Loucy (cell line): ENCODE measurements around the gene TGM4.

Experiments used
- H2AFZ ChIP-seq: fragments of 200-600 bp; sonication (generic); 2 replicates; pipeline ENCODE4 v1.6.0; 2016; ENCODE audit warnings: antibody characterized with exemption, mild to moderate bottlenecking, low read length, moderate library complexity
- H3F3A ChIP-seq: fragments of 200-600 bp; 2 replicates; pipeline ENCODE4 v1.6.0; 2016; ENCODE audit warnings: antibody characterized with exemption, low read depth, mild to moderate bottlenecking
- H3K27me3 ChIP-seq: fragments of 200-600 bp; sonication (generic); 2 replicates; pipeline ENCODE4 v1.6.1; 2014; ENCODE audit warnings: low read length, mild to moderate bottlenecking; ENCODE audit not compliant: insufficient read depth, poor library complexity, severe bottlenecking
- H3K36me3 ChIP-seq: fragments of 200-600 bp; sonication (generic); 2 replicates; pipeline ENCODE4 v1.6.1; 2016; ENCODE audit warnings: low read length; ENCODE audit not compliant: insufficient read depth
- H3K4me1 ChIP-seq: fragments of 200-600 bp; sonication (generic); 2 replicates; pipeline ENCODE4 v1.5.1; 2014; ENCODE audit warnings: low read length, mild to moderate bottlenecking; ENCODE audit not compliant: insufficient read depth, poor library complexity, severe bottlenecking
- H3K4me2 ChIP-seq: fragments of 200-600 bp; sonication (generic); 2 replicates; pipeline ENCODE4 v1.6.0; 2014; ENCODE audit warnings: antibody characterized with exemption, low read length, low read depth, mild to moderate bottlenecking; ENCODE audit not compliant: poor library complexity, severe bottlenecking
- H3K4me3 ChIP-seq: fragments of 200-600 bp; sonication (generic); 2 replicates; pipeline ENCODE4 v1.5.1; 2014; ENCODE audit warnings: low read length, mild to moderate bottlenecking, mixed read lengths; ENCODE audit not compliant: poor library complexity, severe bottlenecking
- H3K79me2 ChIP-seq: fragments of 200-600 bp; sonication (generic); 2 replicates; pipeline ENCODE4 v1.6.1; 2014; ENCODE audit warnings: low read length; ENCODE audit not compliant: insufficient read depth
- H3K9ac ChIP-seq: fragments of 200-600 bp; sonication (generic); 2 replicates; pipeline ENCODE4 v1.6.0; 2014; ENCODE audit warnings: mild to moderate bottlenecking, low read depth, low read length, moderate library complexity; ENCODE audit not compliant: poor library complexity, severe bottlenecking
- H3K9me2 ChIP-seq: fragments of 200-600 bp; sonication (generic); replicated peaks from 2 replicates; pipeline ENCODE4 v1.6.1; 2016; ENCODE audit warnings: low read depth, low read length, mixed read lengths
- H3K9me3 ChIP-seq: fragments of 200-600 bp; sonication (generic); 2 replicates; pipeline ENCODE4 v1.6.1; 2014; ENCODE audit warnings: mild to moderate bottlenecking, antibody characterized with exemption, low read length, low read depth; ENCODE audit not compliant: insufficient read depth
- H4K20me1 ChIP-seq: fragments of 200-600 bp; sonication (generic); 2 replicates; pipeline ENCODE4 v1.6.0; 2014; ENCODE audit warnings: antibody characterized with exemption, low read length, mild to moderate bottlenecking; ENCODE audit not compliant: insufficient read depth, poor library complexity, severe bottlenecking
- CTCF ChIP-seq: fragments of 200-600 bp; sonication (generic); conservative IDR thresholded peaks from 2 replicates; pipeline ENCODE4 v1.5.1; 2014; ENCODE audit warnings: mild to moderate bottlenecking, antibody characterized with exemption, low read length
- EZH2phosphoT487 ChIP-seq: fragments of 200-600 bp; IDR thresholded peaks from 2 replicates; pipeline ENCODE4 v1.6.1; 2018; ENCODE audit warnings: antibody characterized with exemption, mild to moderate bottlenecking, moderate library complexity, borderline replicate concordance

Gene TGM4

DNA sequence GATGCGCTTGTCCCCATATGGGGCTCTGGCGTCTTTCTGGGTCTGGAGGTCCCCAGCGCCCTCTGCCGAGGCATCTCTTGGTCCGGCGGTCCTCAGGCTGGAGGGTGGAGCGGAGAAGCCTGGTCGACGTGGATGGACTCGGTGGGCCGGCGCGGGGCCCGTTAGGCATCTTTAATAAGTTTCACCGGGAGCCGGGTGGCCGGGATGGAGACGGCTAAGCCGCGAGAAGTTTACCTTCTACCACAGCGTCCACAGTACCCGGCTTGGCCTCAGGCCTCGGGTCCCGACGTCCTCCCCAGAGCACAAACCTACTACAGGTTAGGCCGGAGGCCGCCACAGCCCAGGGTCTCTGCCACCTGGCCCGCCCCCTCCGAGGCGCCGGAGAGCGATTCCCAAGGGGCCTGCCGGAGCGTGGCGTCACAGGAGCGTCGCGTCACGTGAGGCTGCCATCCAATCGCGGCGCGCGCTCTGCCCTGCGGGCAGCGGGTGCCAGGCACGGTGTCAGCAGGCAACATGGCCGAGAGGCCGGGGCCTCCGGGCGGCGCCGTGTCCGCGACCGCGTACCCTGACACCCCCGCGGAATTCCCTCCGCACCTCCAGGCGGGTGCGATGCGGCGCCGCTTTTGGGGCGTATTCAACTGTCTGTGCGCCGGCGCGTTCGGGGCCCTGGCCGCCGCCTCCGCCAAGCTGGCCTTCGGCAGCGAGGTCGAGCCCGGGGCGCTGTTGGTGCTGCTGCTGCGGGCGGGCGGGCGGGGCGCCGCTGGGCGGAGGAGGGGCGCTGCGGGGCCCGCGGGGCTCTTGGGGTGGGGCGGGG is 12.8 kb upstream of the TGM4 start, which contains the start of gene TMEM42:
TMEM42 (plus strand) TSS at position 501 of the 814 bp plus-strand sequence; CDS start at position 514, 13 bp downstream.
- Histone ChIP-seq H2AFZ (no peak within 1 kb of the TSS), H3K4me1 (peaks cover 11% of the 10 kb centered on the region), H3K4me3 (peak within 1 kb of the TSS; percentile 48), H3K36me3 (peaks cover 6% of the 10 kb centered on the region; the same call in 1 of the 2 replicates), H3F3A (no peaks in the 10 kb centered on the region), H3K9me3 (no peaks in the 10 kb centered on the region), H3K4me2 (peak within 1 kb of the TSS; percentile 9), H4K20me1 (no peaks in the 10 kb centered on the region), H3K9ac (no peak within 1 kb of the TSS), H3K9me2 (no peaks in the 10 kb centered on the region), H3K27me3 (no peaks in the 10 kb centered on the region), H3K79me2 (no peaks in the 10 kb centered on the region)
- TF ChIP-seq EZH2phosphoT487 (no peak), CTCF (no peak)

- Histone ChIP-seq H3K4me2 (peak overlapping the region; percentile 9), H3K79me2 (no peaks in the 10 kb centered on the region), H4K20me1 (no peaks in the 10 kb centered on the region), H3K9ac (no peak overlapping the region), H3K27me3 (no peaks in the 10 kb centered on the region), H3K9me3 (no peaks in the 10 kb centered on the region), H3K4me1 (peaks cover 11% of the 10 kb centered on the region), H3K4me3 (peak overlapping the region; percentile 48), H2AFZ (no peak overlapping the region), H3K9me2 (no peaks in the 10 kb centered on the region), H3K36me3 (peaks cover 6% of the 10 kb centered on the region; the same call in 1 of the 2 replicates), H3F3A (no peaks in the 10 kb centered on the region)
- TF ChIP-seq CTCF (no peak), EZH2phosphoT487 (no peak)
Observed at GRCh38 chr3:44862226-44862637, 12.2 kb upstream of the TGM4 start.

- Histone ChIP-seq H3K4me2 (peak overlapping the region; percentile 45), H3K4me1 (peaks cover 11% of the 10 kb centered on the region), H3F3A (no peaks in the 10 kb centered on the region), H3K9ac (no peak overlapping the region), H3K9me3 (no peaks in the 10 kb centered on the region), H3K79me2 (no peaks in the 10 kb centered on the region), H3K27me3 (no peaks in the 10 kb centered on the region), H2AFZ (no peak overlapping the region), H4K20me1 (no peaks in the 10 kb centered on the region), H3K4me3 (no peak overlapping the region), H3K9me2 (no peaks in the 10 kb centered on the region), H3K36me3 (no peaks in the 10 kb centered on the region)
- TF ChIP-seq CTCF (no peak), EZH2phosphoT487 (no peak)
Observed at GRCh38 chr3:44865272-44866035, 9.0 kb upstream of the TGM4 start.
